Fibroblast of skin of back (primary cell): ENCODE data around the gene TEX101.
"Not testable (repeated sequence)": the region's sequence is repeated elsewhere in the genome, so short reads cannot be mapped to it uniquely, and the experiment has no call there.

ENCODE experiments used
- DNase-seq: peaks from one replicate; pipeline ENCODE4 v3.0.0-alpha.2; 2013

Gene TEX101

GRCh38 chr19:43422000-43422688 lies 7.5 kb downstream of the TEX101 start:
- no peak for DNase-seq

GRCh38 chr19:43422689-43423066 lies 8.0 kb downstream of the TEX101 start:
- no peak for DNase-seq

GRCh38 chr19:43423779-43424178 lies 9.1 kb downstream of the TEX101 start:
- DNase-seq: no peak

- no peak for DNase-seq
Measured at GRCh38 chr19:43425567-43426392, 11.1 kb downstream of the TEX101 start.

GRCh38 chr19:43429395-43429794 lies 14.7 kb downstream of the TEX101 start:
- no peak for DNase-seq

GRCh38 chr19:43430142-43430710 lies 15.5 kb downstream of the TEX101 start:
- no peak for DNase-seq

GRCh38 chr19:43430976-43431375 lies 16.3 kb downstream of the TEX101 start:
- no peak for DNase-seq

- DNase-seq: no peak
Measured at GRCh38 chr19:43433358-43433673, 18.6 kb downstream of the TEX101 start.

- no peak for DNase-seq
Measured at GRCh38 chr19:43433689-43434088, 19.0 kb downstream of the TEX101 start.

- no peak for DNase-seq
Measured at GRCh38 chr19:43435775-43436174, 21.1 kb downstream of the TEX101 start.

GRCh38 chr19:43437284-43437683 lies 22.6 kb downstream of the TEX101 start:
- not testable (repeated sequence) for DNase-seq

- no peak for DNase-seq
Measured at GRCh38 chr19:43437712-43438111, 23.0 kb downstream of the TEX101 start.

- DNase-seq: peak; percentile 15
Measured at GRCh38 chr19:43438291-43439031, 23.8 kb downstream of the TEX101 start.

- DNase-seq: peak; percentile 54
Measured at GRCh38 chr19:43439032-43439708, 24.5 kb downstream of the TEX101 start.

GRCh38 chr19:43439709-43440063 lies 25.0 kb downstream of the TEX101 start:
- DNase-seq: no peak

- no peak for DNase-seq
Measured at GRCh38 chr19:43441716-43442115, 27.0 kb downstream of the TEX101 start.

- DNase-seq: not testable (repeated sequence)
Measured at GRCh38 chr19:43444091-43444490, 29.4 kb downstream of the TEX101 start.

GRCh38 chr19:43444531-43445287 lies 30.0 kb downstream of the TEX101 start:
- no peak for DNase-seq

GRCh38 chr19:43445426-43445825 lies 30.7 kb downstream of the TEX101 start:
- no peak for DNase-seq

GRCh38 chr19:43446746-43447489 lies 32.2 kb downstream of the TEX101 start:
- DNase-seq: peak; percentile 60

GRCh38 chr19:43447655-43448054 lies 33.0 kb downstream of the TEX101 start:
- no peak for DNase-seq
